B cell (primary cell): Measurements from ENCODE around the gene GSE1.

Source experiments
- EZH2 ChIP-seq: IDR thresholded peaks from 2 replicates; pipeline ENCODE4 v1.6.1; 2012; ENCODE audit warnings: borderline replicate concordance, low read depth, mild to moderate bottlenecking, moderate library complexity, low read length; ENCODE audit not compliant: insufficient read depth, poor library complexity, severe bottlenecking
- TF ChIP-seq, protein P1 (sequence below): fragments of 200-600 bp; IDR thresholded peaks from one replicate; pipeline ENCODE4 v1.8.0; 2022; ENCODE audit warnings: antibody characterized with exemption, mild to moderate bottlenecking

DNA sequence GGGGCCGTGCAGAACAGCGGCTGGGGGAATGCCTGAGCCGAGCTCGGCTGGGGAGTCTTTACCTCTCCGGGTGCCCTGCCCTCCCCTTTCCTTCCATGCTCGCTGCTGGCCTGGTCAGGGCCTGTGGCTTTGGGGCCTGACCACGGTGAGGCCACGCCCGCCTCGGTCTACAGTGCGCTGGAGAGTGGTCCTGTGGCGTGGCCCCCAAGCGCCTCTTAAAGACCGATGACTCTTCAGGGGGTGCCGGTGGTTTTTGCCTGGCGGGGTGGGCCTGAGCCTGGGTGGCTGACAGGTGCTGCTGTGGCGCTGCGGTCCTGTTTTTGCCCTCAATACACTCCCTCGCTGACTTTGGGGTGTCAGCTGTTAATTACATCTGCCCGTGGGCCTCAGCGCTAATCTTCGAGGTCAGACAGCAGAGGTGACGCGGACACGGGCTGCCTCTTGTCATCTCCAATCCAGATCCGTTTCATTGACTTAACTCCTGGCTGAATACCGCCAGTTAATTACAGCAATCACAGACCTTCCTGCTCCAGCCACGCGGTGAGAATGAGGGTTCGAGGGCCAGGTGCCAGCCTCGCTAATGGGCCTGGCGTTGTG, 29.7 kb downstream of the GSE1 start:
- TF ChIP-seq EZH2 = no peak
- TF ChIP-seq, protein P1, sequence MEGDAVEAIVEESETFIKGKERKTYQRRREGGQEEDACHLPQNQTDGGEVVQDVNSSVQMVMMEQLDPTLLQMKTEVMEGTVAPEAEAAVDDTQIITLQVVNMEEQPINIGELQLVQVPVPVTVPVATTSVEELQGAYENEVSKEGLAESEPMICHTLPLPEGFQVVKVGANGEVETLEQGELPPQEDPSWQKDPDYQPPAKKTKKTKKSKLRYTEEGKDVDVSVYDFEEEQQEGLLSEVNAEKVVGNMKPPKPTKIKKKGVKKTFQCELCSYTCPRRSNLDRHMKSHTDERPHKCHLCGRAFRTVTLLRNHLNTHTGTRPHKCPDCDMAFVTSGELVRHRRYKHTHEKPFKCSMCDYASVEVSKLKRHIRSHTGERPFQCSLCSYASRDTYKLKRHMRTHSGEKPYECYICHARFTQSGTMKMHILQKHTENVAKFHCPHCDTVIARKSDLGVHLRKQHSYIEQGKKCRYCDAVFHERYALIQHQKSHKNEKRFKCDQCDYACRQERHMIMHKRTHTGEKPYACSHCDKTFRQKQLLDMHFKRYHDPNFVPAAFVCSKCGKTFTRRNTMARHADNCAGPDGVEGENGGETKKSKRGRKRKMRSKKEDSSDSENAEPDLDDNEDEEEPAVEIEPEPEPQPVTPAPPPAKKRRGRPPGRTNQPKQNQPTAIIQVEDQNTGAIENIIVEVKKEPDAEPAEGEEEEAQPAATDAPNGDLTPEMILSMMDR = no peak
